A549 (cell line): Measurements from ENCODE around the gene CREB5. TPM values are rescaled to one million over a fixed set of nuclear protein-coding genes. Genes with fewer than 3 reads are reported as not detected.

Experiments used
- ATAC-seq, 2 experiments: fragments of 200-7000 bp in 1 of 2; fragments of >200 bp in 1 of 2; cut with Nextera tagmentation in 1 of 2; cut with Tn5 transposase in 1 of 2; 3 replicates each; pipeline versions ENCODE4 v1.8.0 to v1.9.1; 2018 to 2020; ENCODE audit warnings: mild to moderate bottlenecking in 1 of 2, moderate library complexity in 1 of 2
- CTCF ChIA-PET: fragments of 300-600 bp; sonication (Branson Sonifier 250); formaldehyde crosslinking; extraction: SDS; loops from one replicate; lab custom pipeline; 2021; ENCODE audit warnings: antibody characterized with exemption, inconsistent platforms; lab: Yijun Ruan, JAX
- POLR2A ChIA-PET: fragments of 350-600 bp; formaldehyde crosslinking; extraction: SDS; loops from one replicate; lab custom pipeline; 2021; ENCODE audit warnings: antibody characterized with exemption, inconsistent platforms; lab: Yijun Ruan, JAX
- DNase-seq, 2 experiments: peaks; one replicate each; pipeline versions ENCODE4 v3.0.0 to v3.0.0-alpha.2; 2011 to 2016; ENCODE audit warnings: low read depth in 1 of 2, low spot score in 1 of 2
- FAIRE-seq: peaks from 2 replicates; lab custom pipeline; 2011; peaks lifted over from hg19 to GRCh38; lab: Jason Lieb, UNC
- H3K27ac ChIP-seq, 2 experiments: fragments of >200 bp; sonication (Bioruptor Twin); formaldehyde crosslinking; 3 replicates each; pipeline ENCODE4 v1.5.1; 2016 to 2017
- H3K4me1 ChIP-seq: fragments of >200 bp; sonication (Bioruptor Twin); formaldehyde crosslinking; 3 replicates; pipeline ENCODE4 v1.6.1; 2016
- H3K4me2 ChIP-seq: fragments of >200 bp; sonication (Bioruptor Twin); formaldehyde crosslinking; 3 replicates; pipeline ENCODE4 v1.6.1; 2016
- H3K4me3 ChIP-seq: fragments of >200 bp; sonication (Bioruptor Twin); formaldehyde crosslinking; 3 replicates; pipeline ENCODE4 v1.5.1; 2016
- H3K9me3 ChIP-seq: fragments of >200 bp; sonication (Bioruptor Twin); formaldehyde crosslinking; 3 replicates; pipeline ENCODE4 v1.6.1; 2016
- CBX2 ChIP-seq: fragments of 200-600 bp; sonication (generic); IDR thresholded peaks from 2 replicates; pipeline ENCODE4 v1.6.1; 2016; ENCODE audit warnings: low read depth, mild to moderate bottlenecking, borderline replicate concordance
- CBX8 ChIP-seq: fragments of 200-600 bp; sonication (generic); IDR thresholded peaks from 2 replicates; pipeline ENCODE4 v1.6.1; 2016
- CTCF ChIP-seq: fragments of >200 bp; sonication (Bioruptor Twin); formaldehyde crosslinking; IDR thresholded peaks from 3 replicates; pipeline ENCODE4 v1.5.1; 2016
- EHF ChIP-seq: fragments of 250-450 bp; sonication (Bioruptor Pico); IDR thresholded peaks from 2 replicates; pipeline ENCODE4 v1.5.0; 2020; ENCODE audit warnings: mild to moderate bottlenecking
- EHMT2 ChIP-seq: fragments of 200-600 bp; sonication (generic); IDR thresholded peaks from 2 replicates; pipeline ENCODE4 v1.6.1; 2016; ENCODE audit warnings: antibody characterized with exemption, low read depth, mild to moderate bottlenecking, moderate library complexity
- EP300 ChIP-seq, 2 experiments: fragments of >200 bp; sonication (Bioruptor Twin); formaldehyde crosslinking; IDR thresholded peaks; 2 replicates in 1 of 2; 3 replicates in 1 of 2; pipeline ENCODE4 v1.6.1; 2016 to 2017
- FOSB ChIP-seq: fragments of 250-450 bp; sonication (Bioruptor Pico); IDR thresholded peaks from 2 replicates; pipeline ENCODE4 v1.5.0; 2020; ENCODE audit warnings: mild to moderate bottlenecking, moderate library complexity
- FOSL2 ChIP-seq, 2 experiments: fragments of 450-650 bp in 1 of 2; fragments of >200 bp in 1 of 2; sonication (Bioruptor Twin) in 1 of 2; formaldehyde crosslinking; IDR thresholded peaks; 2 replicates each; pipeline versions ENCODE4 v1.5.0 to v1.6.1; 2016 to 2020; ENCODE audit warnings: mild to moderate bottlenecking in 1 of 2, moderate library complexity in 1 of 2
- GATA3 ChIP-seq: IDR thresholded peaks from 2 replicates; pipeline ENCODE4 v1.6.1; 2012; ENCODE audit warnings: borderline replicate concordance
- HDAC2 ChIP-seq: fragments of 200-600 bp; sonication (generic); IDR thresholded peaks from 2 replicates; pipeline ENCODE4 v1.6.1; 2016
- HMGXB4 ChIP-seq: fragments of 250-450 bp; sonication (Bioruptor Pico); IDR thresholded peaks from 2 replicates; pipeline ENCODE4 v1.5.0; 2021; ENCODE audit warnings: mild to moderate bottlenecking, moderate library complexity, borderline replicate concordance
- JUN ChIP-seq, 2 experiments: fragments of >200 bp; sonication (Bioruptor Twin); formaldehyde crosslinking; IDR thresholded peaks; 2 replicates in 1 of 2; 3 replicates in 1 of 2; pipeline ENCODE4 v1.6.1; 2016 to 2017
- KDM5A ChIP-seq: fragments of 200-600 bp; sonication (generic); IDR thresholded peaks from 2 replicates; pipeline ENCODE4 v1.6.1; 2016; ENCODE audit warnings: antibody characterized with exemption, mild to moderate bottlenecking
- MAZ ChIP-seq: fragments of 150-350 bp; IDR thresholded peaks from 2 replicates; pipeline ENCODE4 v1.6.1; 2014; ENCODE audit warnings: antibody characterized with exemption, low read depth, low read length, borderline replicate concordance
- MYC ChIP-seq: IDR thresholded peaks from 2 replicates; pipeline ENCODE4 v1.6.1; 2012; ENCODE audit warnings: mild to moderate bottlenecking, inconsistent platforms, low read length, improper control_type of control experiment, borderline replicate concordance
- PBX3 ChIP-seq: IDR thresholded peaks from 2 replicates; pipeline ENCODE4 v1.6.1; 2012
- RAD21 ChIP-seq, 2 experiments: fragments of >200 bp in 1 of 2; sonication (Bioruptor Twin) in 1 of 2; formaldehyde crosslinking in 1 of 2; IDR thresholded peaks in 1 of 2; conservative IDR thresholded peaks in 1 of 2; 2 replicates in 1 of 2; 3 replicates in 1 of 2; pipeline ENCODE4 v1.6.1; 2012 to 2018; ENCODE audit warnings: inconsistent platforms in 1 of 2
- RARB ChIP-seq: fragments of 250-450 bp; sonication (Bioruptor Pico); IDR thresholded peaks from 2 replicates; pipeline ENCODE4 v1.8.0; 2021; ENCODE audit warnings: mild to moderate bottlenecking, moderate library complexity
- RFX5 ChIP-seq: fragments of 450-650 bp; IDR thresholded peaks from 2 replicates; pipeline ENCODE4 v1.7.1; 2014; ENCODE audit warnings: antibody characterized with exemption, mild to moderate bottlenecking, moderate library complexity
- ZFP36 ChIP-seq: fragments of 450-650 bp; IDR thresholded peaks from 2 replicates; pipeline ENCODE4 v1.6.1; 2014; ENCODE audit warnings: borderline replicate concordance; ENCODE audit not compliant: partially characterized antibody
- ZSCAN20 ChIP-seq: fragments of 250-450 bp; sonication (Bioruptor Pico); IDR thresholded peaks from 2 replicates; pipeline ENCODE4 v1.8.0; 2022; ENCODE audit warnings: mild to moderate bottlenecking, moderate library complexity
- WGBS: methylation state at CpG from one replicate; pipeline ENCODE4 v1.1.6; 2017; ENCODE audit errors: missing lambda C conversion rate; 5-methylcytosine and 5-hydroxymethylcytosine counted together
- polyA plus RNA-seq, 4 experiments: library from polyadenylated mRNA; depleted of rRNA in 3 of 4; stranded (reverse); fragments of >200 nt; fragmentation: RNase III in 1 of 4; extraction: RNeasy Plus Mini Kit Qiagen cat#74134 plus additional on column Dnase treatment in 1 of 4; gene quantifications; 2 replicates in 3 of 4; 3 replicates in 1 of 4; pipeline ENCODE4 v1.2.3, GENCODE V29; 2011 to 2017
- TF ChIP-seq, protein P1 (sequence below): fragments of 250-450 bp; sonication (Bioruptor Pico); IDR thresholded peaks from 2 replicates; pipeline ENCODE4 v1.5.0; 2020; ENCODE audit warnings: low read depth, mild to moderate bottlenecking, moderate library complexity
- TF ChIP-seq, protein P2 (sequence below): fragments of >200 bp; sonication (Bioruptor Twin); formaldehyde crosslinking; IDR thresholded peaks from 2 replicates; pipeline ENCODE4 v1.6.1; 2016

The CREB5 gene
- polyA plus RNA-seq, 2 of the 4 experiments (the other 2 are of a cell fraction): 0.61 to 1.5 TPM

DNA sequence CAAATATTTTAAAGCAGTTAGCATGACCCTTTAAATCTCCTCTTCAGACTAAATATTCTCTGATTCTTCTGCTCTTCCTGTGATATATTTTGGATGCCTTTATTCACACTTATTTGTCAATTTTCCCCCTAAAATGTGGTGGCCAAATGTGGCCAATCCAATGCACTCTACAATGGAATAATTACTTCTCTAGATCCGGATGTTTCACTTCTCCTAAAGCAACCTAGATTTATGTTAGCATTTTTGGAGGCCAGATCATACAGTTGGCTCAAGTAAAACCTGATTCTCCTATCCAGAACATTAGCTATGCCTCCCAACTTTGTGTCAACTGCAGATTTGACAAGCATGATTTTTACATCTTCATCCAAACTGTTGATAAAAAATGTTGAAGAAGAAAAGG is 153.7 kb downstream of the CREB5 start:
- ChIA-PET POLR2A (no interaction called here), CTCF (no interaction called here)
- WGBS: 0% methylated on average over 1 of the region's 1 CpG

GRCh38 chr7:28570113-28570969 is 158.0 kb downstream of the CREB5 start:
- no peaks in the 10 kb centered on the region; the same call in 2 of the 3 replicates for H3K9me3 ChIP-seq
- FAIRE-seq: no peak
- peak in 1 of 2 experiments; percentile 31 for DNase-seq
- H3K4me1 ChIP-seq: peaks cover 18% of the 10 kb centered on the region; the same call in 2 of the 3 replicates
- 72% methylated on average over 11 of the region's 13 CpGs for WGBS
- TF ChIP-seq CTCF (no peak), HDAC2 (no peak), EP300 (IDR thresholded peaks at IDR 0.05) (no peak), HMGXB4 (CRISPR knock-in tag) (no peak), JUN (IDR thresholded peaks at IDR 0.05) (no peak), ZFP36 (no peak), ZSCAN20 (CRISPR knock-in tag) (no peak), MAZ (no peak), CBX8 (no peak), RARB (no peak), EHF (CRISPR knock-in tag) (no peak), GATA3 (no peak), CBX2 (no peak)
- TF ChIP-seq, protein P1, sequence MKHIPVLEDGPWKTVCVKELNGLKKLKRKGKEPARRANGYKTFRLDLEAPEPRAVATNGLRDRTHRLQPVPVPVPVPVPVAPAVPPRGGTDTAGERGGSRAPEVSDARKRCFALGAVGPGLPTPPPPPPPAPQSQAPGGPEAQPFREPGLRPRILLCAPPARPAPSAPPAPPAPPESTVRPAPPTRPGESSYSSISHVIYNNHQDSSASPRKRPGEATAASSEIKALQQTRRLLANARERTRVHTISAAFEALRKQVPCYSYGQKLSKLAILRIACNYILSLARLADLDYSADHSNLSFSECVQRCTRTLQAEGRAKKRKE (CRISPR knock-in tag): no peak
- TF ChIP-seq, protein P2, sequence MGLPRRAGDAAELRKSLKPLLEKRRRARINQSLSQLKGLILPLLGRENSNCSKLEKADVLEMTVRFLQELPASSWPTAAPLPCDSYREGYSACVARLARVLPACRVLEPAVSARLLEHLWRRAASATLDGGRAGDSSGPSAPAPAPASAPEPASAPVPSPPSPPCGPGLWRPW: no peak
- H3K27ac ChIP-seq: no peak overlapping the region; a peak in 2 of 6 replicates
- peak; percentile 45 to 48; a peak in 3 of 6 replicates for ATAC-seq
- H3K4me2 ChIP-seq: peak overlapping the region; percentile 42; the same call in 2 of the 3 replicates
- CTCF ChIA-PET: no interaction called here
- no peak overlapping the region for H3K4me3 ChIP-seq
- POLR2A ChIA-PET: no interaction called here

More for the DNA sequence above, 153.7 kb downstream of the CREB5 start:
- TF ChIP-seq KDM5A: no peak
- TF ChIP-seq EHMT2: no peak
- TF ChIP-seq ZFP36: no peak
- FAIRE-seq (no peak), DNase-seq (no peak), ATAC-seq (no peak)
- Histone ChIP-seq H3K4me3 (no peak overlapping the region), H3K4me2 (no peak overlapping the region), H3K9me3 (no peaks in the 10 kb centered on the region; the same call in 2 of the 3 replicates), H3K4me1 (peaks cover 8% of the 10 kb centered on the region; the same call in 1 of the 3 replicates), H3K27ac (no peak overlapping the region)

- peak overlapping the region; percentile 42; the same call in 2 of the 3 replicates for H3K4me2 ChIP-seq
- FAIRE-seq (no peak), DNase-seq (no peak)
- TF ChIP-seq MYC (no peak), JUN (IDR thresholded peaks at IDR 0.05) (no peak), RARB (no peak), FOSB (CRISPR knock-in tag) (no peak), FOSL2 (IDR thresholded peaks at IDR 0.05) (no peak), FOSL2 (CRISPR knock-in tag; IDR thresholded peaks at IDR 0.05) (no peak), RFX5 (no peak), RAD21 (conservative IDR thresholded peaks at IDR 0.05 in 1 of 2, IDR thresholded peaks at IDR 0.05 in 1 of 2) (no peak), PBX3 (no peak), CBX2 (no peak)
- TF ChIP-seq, all 56 proteins: peak for 0
- Histone ChIP-seq H3K27ac (peak overlapping the region; percentile 46 to 65; a peak in 3 of 6 replicates), H3K4me3 (no peak overlapping the region), H3K9me3 (no peaks in the 10 kb centered on the region; the same call in 2 of the 3 replicates), H3K4me1 (peaks cover 18% of the 10 kb centered on the region; the same call in 2 of the 3 replicates)
- peak; percentile 63 to 72 for ATAC-seq
- ChIA-PET CTCF (no interaction called here), POLR2A (no interaction called here)
- WGBS: 8% methylated on average over 4 of the region's 4 CpGs
These were observed 158.6 kb downstream of the CREB5 start for GRCh38 chr7:28570970-28571288.
